Kasumi-1 (cell line): ENCODE measurements around the gene COL18A1.
"Not testable (repeated sequence)": the region's sequence is repeated elsewhere in the genome, so short reads cannot be mapped to it uniquely, and the experiment has no call there.

Source experiments
- DNase-seq, 2 experiments: peaks; one replicate each; lab custom pipeline; 2025; lab: John Stamatoyannopoulos, UW

COL18A1 gene

GRCh38 chr21:45441431-45442255 is 36.7 kb downstream of the COL18A1 start:
- no peak for DNase-seq

- no peak for DNase-seq
Observed at GRCh38 chr21:45442276-45442675, 37.3 kb downstream of the COL18A1 start.

DNA sequence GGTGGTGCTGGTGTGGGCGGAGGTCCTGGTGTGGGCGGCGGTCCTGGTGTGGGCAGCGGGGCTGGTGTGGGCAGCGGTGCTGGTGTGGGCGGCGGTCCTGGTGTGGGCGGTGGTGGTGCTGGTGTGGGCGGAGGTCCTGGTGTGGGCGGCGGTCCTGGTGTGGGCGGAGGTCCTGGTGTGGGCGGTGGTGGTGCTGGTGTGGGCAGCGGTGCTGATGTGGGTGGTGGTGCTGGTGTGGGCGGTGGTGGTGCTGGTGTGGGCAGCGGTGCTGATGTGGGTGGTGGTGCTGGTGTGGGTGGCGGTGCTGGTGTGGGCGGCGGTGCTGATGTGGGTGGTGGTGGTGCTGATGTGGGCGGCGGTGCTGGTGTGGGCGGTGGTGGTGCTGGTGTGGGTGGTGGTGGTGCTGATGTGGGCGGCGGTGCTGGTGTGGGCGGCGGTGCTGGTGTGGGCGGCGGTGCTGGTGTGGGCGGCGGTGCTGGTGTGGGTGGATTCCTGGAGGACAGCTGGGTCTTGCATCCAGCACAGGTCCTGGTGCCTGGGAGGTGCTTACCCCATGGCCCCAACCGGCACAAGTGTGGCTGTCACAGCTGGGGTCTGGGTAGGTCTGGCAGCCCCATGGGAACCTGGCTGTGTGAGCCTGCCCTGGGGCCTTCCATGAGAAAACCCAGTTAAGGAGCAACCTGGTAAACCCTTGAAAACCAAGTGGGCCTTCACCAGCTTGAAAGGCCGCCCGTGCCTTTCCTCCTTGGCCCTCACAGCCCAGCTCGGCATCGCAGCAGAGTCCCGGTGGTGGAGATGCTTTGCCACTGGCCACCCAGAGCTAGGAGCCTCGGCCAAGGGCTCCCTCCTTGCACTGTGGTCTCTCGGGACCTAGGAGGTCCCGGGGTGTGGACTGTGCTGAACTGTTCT is 38.0 kb downstream of the COL18A1 start:
- not testable (repeated sequence) for DNase-seq

- no peak for DNase-seq
Observed at GRCh38 chr21:45443595-45444181, 38.7 kb downstream of the COL18A1 start.

DNA sequence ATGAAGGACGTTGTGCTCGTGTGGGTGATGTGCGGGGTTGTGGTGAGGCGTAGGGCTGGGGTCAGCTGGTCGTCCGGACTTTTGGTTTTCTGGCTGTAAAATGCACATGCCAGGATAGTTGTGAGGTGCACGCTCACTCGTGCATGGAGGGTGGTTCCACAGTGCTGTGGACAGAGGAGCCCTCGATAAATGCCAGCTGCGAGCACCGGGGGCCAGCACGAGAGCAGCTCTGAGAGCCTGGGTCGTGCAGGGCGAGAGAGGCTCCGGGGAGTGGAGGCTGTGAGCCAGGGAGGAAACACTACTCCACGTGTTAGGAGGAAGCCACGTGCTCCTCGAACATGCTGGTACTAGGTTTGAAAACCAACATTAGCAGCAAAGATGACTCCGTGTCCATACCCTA is 39.4 kb downstream of the COL18A1 start:
- no peak for DNase-seq

DNA sequence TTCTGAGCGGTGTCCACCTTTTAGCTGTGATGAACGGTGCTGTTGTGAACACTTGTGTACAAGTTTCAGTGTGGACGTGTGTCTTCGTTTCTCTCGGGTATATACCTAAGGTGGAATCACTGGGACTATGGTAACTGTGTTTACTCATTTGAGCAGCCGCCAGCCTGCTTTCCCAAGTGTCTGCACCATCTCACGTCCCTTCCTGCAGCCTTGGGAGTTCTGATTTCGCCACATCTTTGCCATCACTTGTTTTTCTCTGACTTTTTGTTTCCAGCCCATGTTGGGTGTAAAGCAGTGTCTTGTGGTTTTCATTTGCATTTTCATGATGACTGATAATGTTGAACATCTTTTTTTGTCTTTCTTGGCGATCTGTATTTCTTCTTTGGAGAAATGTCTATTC is 40.4 kb downstream of the COL18A1 start:
- no peak for DNase-seq

DNA sequence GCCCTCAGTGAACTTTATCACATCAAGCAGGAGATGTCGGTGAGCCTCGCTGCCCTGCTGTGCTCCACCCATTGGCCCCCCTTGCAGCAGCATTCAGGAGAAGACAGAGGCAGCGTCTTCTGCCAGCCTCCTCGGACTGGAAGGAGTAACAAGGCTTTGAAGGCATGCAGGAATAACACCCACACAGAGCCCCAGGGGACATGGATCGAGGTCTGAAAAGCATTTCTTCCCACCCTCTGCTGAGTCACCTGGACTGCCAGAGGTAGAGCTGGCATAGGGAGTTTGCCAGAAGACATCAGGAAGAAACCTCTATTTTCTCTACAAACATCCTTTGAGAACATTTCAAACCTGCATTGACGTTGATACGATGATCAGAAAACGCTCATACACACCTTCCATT is 42.9 kb downstream of the COL18A1 start:
- DNase-seq: no peak

GRCh38 chr21:45448283-45448809 is 43.4 kb downstream of the COL18A1 start:
- DNase-seq: no peak

DNA sequence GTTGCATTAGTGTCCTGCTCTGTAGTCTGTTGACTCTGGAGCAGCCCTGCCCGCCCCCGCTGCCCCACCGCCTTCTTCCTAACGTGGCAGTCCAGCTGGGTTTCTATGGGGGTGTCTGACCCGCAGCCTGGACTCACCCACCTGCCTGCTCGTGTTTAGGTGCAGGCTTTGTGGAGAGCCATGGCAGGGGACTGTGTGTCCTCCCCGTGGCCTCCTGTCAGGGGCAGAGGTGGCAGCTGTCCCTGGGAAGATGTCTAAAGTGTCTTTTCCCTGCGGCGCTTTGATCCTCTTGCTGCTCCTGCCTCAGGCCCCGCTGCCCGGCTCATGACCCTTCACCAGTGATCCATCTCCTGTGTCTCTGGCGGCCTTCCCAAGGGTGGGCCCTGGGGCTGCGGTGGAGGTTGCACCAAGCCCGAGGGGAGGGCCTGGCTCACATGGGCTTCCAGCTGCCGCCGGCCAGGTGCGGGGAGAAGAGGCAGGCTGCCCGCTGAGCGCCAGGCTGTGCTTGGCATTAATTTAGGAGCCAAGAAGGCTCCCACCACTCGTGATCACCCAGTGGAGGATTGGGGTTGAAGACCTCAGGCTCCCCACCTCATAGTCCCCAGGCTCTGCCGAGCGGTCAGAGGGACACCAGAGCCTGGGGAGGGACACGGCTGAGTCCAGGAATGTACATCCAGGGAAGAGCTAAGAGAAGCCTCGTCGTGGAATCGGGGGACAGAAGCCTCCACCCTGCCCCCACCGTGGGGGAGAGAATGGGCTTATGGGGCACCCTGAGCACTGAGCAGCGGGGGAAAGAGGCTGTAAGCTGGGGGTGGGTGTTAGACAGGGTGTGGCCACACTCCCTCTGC is 44.1 kb downstream of the COL18A1 start:
- DNase-seq: no peak

GRCh38 chr21:45449658-45450422 is 44.9 kb downstream of the COL18A1 start:
- DNase-seq: no peak

DNA sequence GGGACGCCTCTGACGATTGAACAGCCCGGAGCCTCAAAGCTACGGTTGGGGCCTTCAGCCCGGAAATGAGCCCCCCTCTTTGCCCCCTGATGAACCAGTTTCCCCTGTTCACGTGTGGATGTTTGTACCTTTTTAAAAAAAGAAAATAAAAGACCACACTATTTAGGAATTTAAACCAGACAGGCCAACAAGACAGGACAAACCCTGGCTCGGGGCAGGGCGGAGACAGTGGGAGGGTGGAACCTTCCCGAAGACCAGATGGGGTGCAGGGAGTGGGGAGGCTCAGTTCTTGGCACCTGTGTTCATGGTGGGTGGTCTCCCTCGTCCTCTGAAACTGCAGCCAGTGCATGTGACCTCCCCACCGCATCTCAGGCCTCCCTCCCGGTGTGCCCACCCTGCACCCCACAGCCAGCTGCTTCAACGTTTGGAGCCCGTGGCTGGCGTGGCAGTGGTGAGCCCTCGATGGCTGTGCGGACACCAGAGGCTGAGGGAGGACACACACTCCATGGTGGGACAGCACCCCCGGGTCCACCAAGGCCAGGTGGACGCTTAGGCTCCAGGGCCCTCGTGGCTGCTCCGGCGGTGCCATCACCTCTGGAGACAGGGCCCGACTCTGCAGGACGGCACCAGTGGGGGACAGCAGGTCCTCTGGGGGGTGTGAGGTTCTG is 45.6 kb downstream of the COL18A1 start:
- no peak for DNase-seq

- no peak for DNase-seq
Observed at GRCh38 chr21:45451091-45451740, 46.3 kb downstream of the COL18A1 start.

GRCh38 chr21:45451771-45452182 is 46.8 kb downstream of the COL18A1 start:
- DNase-seq: no peak

- DNase-seq: no peak
Observed at GRCh38 chr21:45452696-45453307, 47.8 kb downstream of the COL18A1 start.

DNA sequence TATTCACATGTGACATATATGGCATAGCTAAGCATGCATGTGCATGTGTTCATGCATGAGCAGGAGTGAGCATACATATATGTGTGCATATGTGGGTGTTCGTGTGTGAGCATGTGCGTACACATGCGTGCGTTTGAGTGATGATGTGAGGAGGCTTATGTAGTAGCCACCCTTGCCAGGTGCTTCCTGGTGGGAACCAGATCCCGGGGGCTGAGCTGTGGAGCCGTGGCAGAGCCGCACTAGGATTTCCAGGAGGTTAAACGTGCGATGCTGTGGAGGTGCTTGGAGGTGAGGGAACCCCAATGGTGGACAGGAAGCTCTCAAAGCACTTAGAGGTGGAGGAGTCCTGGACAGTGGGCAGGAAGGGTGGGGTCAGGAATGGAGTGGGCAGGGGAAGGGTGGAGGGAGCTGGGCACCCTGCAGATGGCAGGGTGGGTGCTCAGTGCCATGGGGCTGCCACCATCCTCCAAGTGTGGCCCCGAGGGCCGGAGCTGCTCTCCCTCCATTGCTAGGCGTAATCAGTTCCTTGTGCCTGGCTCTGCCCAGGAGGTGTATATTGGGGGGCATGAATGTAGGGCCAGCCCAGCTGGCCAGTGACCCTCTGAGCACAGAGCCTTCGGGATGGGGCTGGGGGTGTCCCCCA is 48.5 kb downstream of the COL18A1 start:
- no peak for DNase-seq

- no peak for DNase-seq
Observed at GRCh38 chr21:45454060-45454925, 49.3 kb downstream of the COL18A1 start.

DNA sequence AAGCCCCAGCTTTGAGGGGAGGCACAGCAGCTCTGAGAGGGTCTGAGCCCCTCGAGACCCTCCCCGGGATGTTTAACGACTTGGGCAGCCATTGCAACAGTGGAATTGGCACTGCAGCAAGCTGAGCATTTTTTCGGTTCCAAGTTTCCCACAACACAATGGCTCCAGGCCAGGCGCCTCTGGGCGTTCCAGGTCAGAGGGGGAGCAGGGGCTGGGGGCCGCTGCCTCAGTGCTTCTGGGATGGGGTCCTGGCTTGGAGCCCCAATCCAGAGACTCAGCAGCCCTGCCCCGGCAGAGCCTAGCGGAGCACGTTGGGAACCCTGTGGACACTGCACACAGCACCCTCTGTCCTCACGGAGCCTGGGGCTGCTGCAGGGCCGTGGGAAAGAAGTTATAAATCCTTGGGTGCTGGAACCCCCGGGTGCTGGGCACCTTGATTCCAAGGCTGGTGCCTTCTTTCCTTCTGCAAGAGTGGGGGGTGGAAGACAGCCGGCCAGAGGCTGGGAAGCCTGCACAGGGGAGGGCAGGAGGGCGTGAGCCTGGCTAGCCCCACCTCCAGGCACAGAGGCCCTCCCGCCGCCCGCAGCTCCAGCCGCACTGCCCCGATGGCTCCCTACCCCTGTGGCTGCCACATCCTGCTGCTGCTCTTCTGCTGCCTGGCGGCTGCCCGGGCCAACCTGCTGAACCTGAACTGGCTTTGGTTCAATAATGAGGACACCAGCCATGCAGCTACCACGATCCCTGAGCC is 50.1 kb downstream of the COL18A1 start:
- DNase-seq: peak in 1 of 2 experiments; percentile 1
